K562 (cell line): ENCODE results near the gene GABARAPL2. TPM values are rescaled to one million over a fixed set of nuclear protein-coding genes. Genes with fewer than 3 reads are reported as not detected.
A peak's percentile ranks its signal among the peaks of the same experiment; 100 is the strongest.

Source experiments
- ARID3A ChIP-seq: IDR thresholded peaks from 2 replicates; pipeline ENCODE4 v1.6.1; 2012; ENCODE audit warnings: low read depth, low read length, improper control_type of control experiment, borderline replicate concordance
- BCOR ChIP-seq: fragments of 450-650 bp; IDR thresholded peaks from 2 replicates; pipeline ENCODE4 v1.6.1; 2016
- CBFA2T2 ChIP-seq: fragments of 450-650 bp; conservative IDR thresholded peaks from 2 replicates; pipeline ENCODE4 v1.6.1; 2017; ENCODE audit warnings: mild to moderate bottlenecking
- CEBPB ChIP-seq: fragments of 450-650 bp; IDR thresholded peaks from 2 replicates; pipeline ENCODE4 v1.6.1; 2016; ENCODE audit warnings: missing genetic modification characterization, missing compliant biosample characterization
- DMBX1 ChIP-seq: fragments of 250-450 bp; sonication (Bioruptor Pico); IDR thresholded peaks from 2 replicates; pipeline ENCODE4 v1.8.0; 2022; ENCODE audit warnings: inconsistent platforms, mild to moderate bottlenecking, moderate library complexity, borderline replicate concordance
- ESRRA ChIP-seq: fragments of 450-650 bp; IDR thresholded peaks from 2 replicates; pipeline ENCODE4 v1.6.1; 2014; ENCODE audit warnings: low read depth, mild to moderate bottlenecking, moderate library complexity, borderline replicate concordance
- GATAD2B ChIP-seq: fragments of 450-650 bp; IDR thresholded peaks from 2 replicates; pipeline ENCODE4 v1.6.1; 2017; ENCODE audit warnings: mild to moderate bottlenecking, borderline replicate concordance
- JUNB ChIP-seq: fragments of 450-650 bp; formaldehyde crosslinking; conservative IDR thresholded peaks from 2 replicates; pipeline ENCODE4 v1.4.0; 2020; ENCODE audit warnings: mild to moderate bottlenecking
- JUND ChIP-seq, 2 experiments: IDR thresholded peaks; 2 replicates in 1 of 2; 3 replicates in 1 of 2; pipeline ENCODE4 v1.6.1; 2011; ENCODE audit warnings: borderline replicate concordance in 2 of 2, low read depth in 2 of 2, low read length in 2 of 2, improper control_type of control experiment in 1 of 2, missing biosample characterization in 1 of 2, missing genetic modification characterization in 1 of 2, missing genetic modification reagents in 1 of 2
- KDM1A ChIP-seq, 2 experiments: fragments of 450-650 bp; IDR thresholded peaks; 2 replicates each; pipeline ENCODE4 v1.6.1; 2016; ENCODE audit warnings: mild to moderate bottlenecking in 2 of 2
- MAZ ChIP-seq, 2 experiments: fragments of 450-650 bp in 1 of 2; sonication (generic) in 1 of 2; formaldehyde crosslinking; IDR thresholded peaks in 1 of 2; conservative IDR thresholded peaks in 1 of 2; 2 replicates each; pipeline versions ENCODE4 v1.4.0 to v1.5.0; 2020; ENCODE audit warnings: mild to moderate bottlenecking in 1 of 2, missing genetic modification reagents in 1 of 2
- MCM2 ChIP-seq: fragments of 450-650 bp; IDR thresholded peaks from 2 replicates; pipeline ENCODE4 v1.6.1; 2017; ENCODE audit warnings: low read depth, mild to moderate bottlenecking
- MEF2A ChIP-seq: IDR thresholded peaks from 2 replicates; pipeline ENCODE4 v1.6.1; 2011; ENCODE audit warnings: low read depth, mild to moderate bottlenecking, low read length, moderate library complexity; ENCODE audit not compliant: control insufficient read depth
- MYC ChIP-seq, 2 experiments: fragments of 250-450 bp in 1 of 2; sonication (Bioruptor Pico) in 1 of 2; IDR thresholded peaks; 2 replicates each; pipeline versions ENCODE4 v1.5.1 to v1.6.1; 2012 to 2021; ENCODE audit warnings: low read depth in 2 of 2, borderline replicate concordance in 1 of 2, improper control_type of control experiment in 1 of 2, low read length in 1 of 2, mild to moderate bottlenecking in 1 of 2, moderate library complexity in 1 of 2
- NCOA6 ChIP-seq: fragments of 450-650 bp; IDR thresholded peaks from 2 replicates; pipeline ENCODE4 v1.6.1; 2017; ENCODE audit warnings: mild to moderate bottlenecking
- NCOR1 ChIP-seq: fragments of 450-650 bp; IDR thresholded peaks from 2 replicates; pipeline ENCODE4 v1.6.1; 2016; ENCODE audit warnings: mild to moderate bottlenecking, moderate library complexity
- POLR2AphosphoS5 ChIP-seq: IDR thresholded peaks from 2 replicates; pipeline ENCODE4 v1.6.1; 2011; ENCODE audit warnings: mild to moderate bottlenecking, low read depth, low read length, moderate library complexity; ENCODE audit not compliant: control insufficient read depth, insufficient read depth
- POLR2H ChIP-seq: IDR thresholded peaks from 2 replicates; pipeline ENCODE4 v1.6.1; 2016; ENCODE audit warnings: missing genetic modification characterization, low read depth, mild to moderate bottlenecking, control low read depth, missing compliant biosample characterization, moderate library complexity
- RBFOX2 ChIP-seq: fragments of 200-400 bp; formaldehyde crosslinking; IDR thresholded peaks from 2 replicates; pipeline ENCODE4 v1.6.1; 2017; ENCODE audit warnings: low read depth, mild to moderate bottlenecking, low read length, moderate library complexity
- SMARCA4 ChIP-seq: fragments of 450-650 bp; IDR thresholded peaks from 2 replicates; pipeline ENCODE4 v1.6.1; 2016
- SRSF9 ChIP-seq: fragments of 200-400 bp; formaldehyde crosslinking; IDR thresholded peaks from 2 replicates; pipeline ENCODE4 v1.6.1; 2017; ENCODE audit warnings: low read depth, low read length, borderline replicate concordance
- STAG1 ChIP-seq: sonication (generic); formaldehyde crosslinking; IDR thresholded peaks from 2 replicates; pipeline ENCODE4 v1.5.0; 2020; ENCODE audit warnings: missing genetic modification reagents, borderline replicate concordance
- TAL1 ChIP-seq: fragments of 450-650 bp; IDR thresholded peaks from 2 replicates; pipeline ENCODE4 v1.6.1; 2016; ENCODE audit warnings: mild to moderate bottlenecking
- TBP ChIP-seq: optimal IDR thresholded peaks from 2 replicates; pipeline ENCODE3; 2011; ENCODE audit warnings: low read depth, low read length, improper control_type of control experiment
- TCF3 ChIP-seq: sonication (generic); formaldehyde crosslinking; IDR thresholded peaks from 2 replicates; pipeline ENCODE4 v1.4.0; 2020; ENCODE audit warnings: mild to moderate bottlenecking, missing genetic modification reagents
- ZC3H11A ChIP-seq: IDR thresholded peaks from 2 replicates; pipeline ENCODE4 v1.6.1; 2012; ENCODE audit warnings: low read depth, low read length, improper control_type of control experiment
- ZNF12 ChIP-seq: sonication (generic); formaldehyde crosslinking; IDR thresholded peaks from 2 replicates; pipeline ENCODE4 v1.4.0; 2020; ENCODE audit warnings: mild to moderate bottlenecking, missing genetic modification reagents
- ZNF165 ChIP-seq: fragments of 250-450 bp; sonication (Bioruptor Pico); IDR thresholded peaks from 2 replicates; pipeline ENCODE4 v1.4.0; 2020; ENCODE audit warnings: borderline replicate concordance
- ZNF253 ChIP-seq: fragments of 250-450 bp; sonication (Bioruptor Pico); conservative IDR thresholded peaks from 2 replicates; pipeline ENCODE4 v1.6.1; 2021; ENCODE audit warnings: mild to moderate bottlenecking
- ZNF57 ChIP-seq: fragments of 450-650 bp; formaldehyde crosslinking; IDR thresholded peaks from 2 replicates; pipeline ENCODE4 v1.4.0; 2020; ENCODE audit warnings: mild to moderate bottlenecking, moderate library complexity
- ZNF699 ChIP-seq: fragments of 250-450 bp; sonication (Bioruptor Pico); IDR thresholded peaks from 2 replicates; pipeline ENCODE4 v1.8.0; 2021; ENCODE audit warnings: mild to moderate bottlenecking, moderate library complexity; ENCODE audit not compliant: insufficient replicate concordance
- ZNF75A ChIP-seq: fragments of 450-650 bp; formaldehyde crosslinking; IDR thresholded peaks from 2 replicates; pipeline ENCODE4 v1.4.0; 2020; ENCODE audit warnings: mild to moderate bottlenecking
- polyA plus RNA-seq, 8 experiments: library from polyadenylated mRNA; depleted of rRNA in 4 of 8; stranded (reverse) in 5 of 8; unstranded in 3 of 8; fragments of >200 nt; fragmentation: Nextera tagmentation in 2 of 8; fragmentation: Illumina TruSeq in 1 of 8; extraction: Ambion mirVana in 2 of 8; extraction: Trizol in 1 of 8; gene quantifications; 2 replicates each; pipeline versions ENCODE4 v1.2.1 to v1.2.3, GENCODE V29; 2011 to 2014; ENCODE audit warnings: inconsistent platforms in 1 of 8, missing spikeins in 1 of 8
- total RNA-seq, 7 experiments: library from RNA; depleted of rRNA in 6 of 7; stranded (reverse); fragments of >200 nt in 6 of 7; fragmentation: Illumina TruSeq in 2 of 7; extraction: Trizol in 2 of 7; gene quantifications; 2 replicates each; pipeline versions ENCODE4 v1.2.1 to v1.2.3, GENCODE V29; 2011 to 2021; ENCODE audit warnings: low replicate concordance in 1 of 7

The GABARAPL2 gene
- total and polyA plus RNA-seq, 9 of the 15 experiments (the other 6 are each of a cell fraction or from before 2014, with no cell fraction given), result 42.1 to 288 (median 91.8) TPM

- TF ChIP-seq BCOR (peak; percentile 23; the same call in 1 of the 2 replicates), ZC3H11A (no peak), SRSF9 (no peak), ZNF165 (no peak), ZNF75A (no peak), ZNF253 (CRISPR knock-in tag) (no peak), ESRRA (peak; percentile 26; the same call in 1 of the 2 replicates), GATAD2B (no peak), DMBX1 (CRISPR knock-in tag) (no peak), RBFOX2 (no peak), KDM1A (IDR thresholded peaks at IDR 0.05) (peak; percentile 90 to 93), SMARCA4 (peak; percentile 60; the same call in 1 of the 2 replicates), TBP (no peak), JUNB (CRISPR knock-in tag) (no peak), ZNF699 (CRISPR knock-in tag) (no peak), MYC (IDR thresholded peaks at IDR 0.05; ENCODE audit: low read depth, low read length) (peak; percentile 33; the same call in 1 of the 2 replicates), MYC (CRISPR knock-in tag; IDR thresholded peaks at IDR 0.05; ENCODE audit: borderline replicate concordance, low read depth) (no peak), ARID3A (no peak), STAG1 (no peak), ZNF57 (CRISPR knock-in tag) (no peak), MEF2A (no peak), TAL1 (peak; percentile 90), TCF3 (CRISPR knock-in tag) (peak; percentile 74), NCOR1 (peak; percentile 84), MCM2 (no peak), ZNF12 (no peak), MAZ (CRISPR knock-in tag; conservative IDR thresholded peaks at IDR 0.05 in 1 of 2, IDR thresholded peaks at IDR 0.05 in 1 of 2) (no peak), POLR2AphosphoS5 (peak; percentile 50; the same call in 1 of the 2 replicates), JUND (IDR thresholded peaks at IDR 0.05; ENCODE audit: borderline replicate concordance, low read depth, low read length) (0 out of 2 replicates have a peak, but pooled peaks have one; percentile 6), JUND (tag; IDR thresholded peaks at IDR 0.05; ENCODE audit: borderline replicate concordance, low read depth, low read length) (no peak), NCOA6 (no peak), POLR2H (tag) (no peak), CBFA2T2 (peak; percentile 80), CEBPB (peak; percentile 75)
These were observed 12.0 kb downstream of the GABARAPL2 start (continued) for GRCh38 chr16:75578212-75578611.
